ENCODE data around the gene TMEM229A.
A peak's percentile ranks its signal among the peaks of the same experiment; 100 is the strongest.
"Not testable (repeated sequence)": the region's sequence is repeated elsewhere in the genome, so short reads cannot be mapped to it uniquely, and the experiment has no call there.

TMEM229A gene

GRCh38 chr7:124032369-124033094 is at the start of gene TMEM229A:
TSS of gene TMEM229A (minus strand) at chr7:124033067. CDS start at chr7:124033003, 64 bp downstream.
- no peak within 1 kb of the TSS for H2AFZ ChIP-seq (ENCODE audit: low read length, unreplicated experiment)
- no peak within 1 kb of the TSS for H3K27ac ChIP-seq (ENCODE audit: low read depth, low read length)
- H3K4me3 ChIP-seq (ENCODE audit: low read depth, low read length) = peak within 1 kb of the TSS; percentile 57
- H3K36me3 ChIP-seq (ENCODE audit: insufficient read depth, low read length) = no peaks in the 10 kb centered on the region
- peaks cover 69% of the 10 kb centered on the region for H3K27me3 ChIP-seq (ENCODE audit: insufficient read depth, low read length)
- H3K79me2 ChIP-seq (ENCODE audit: control insufficient read depth, insufficient read depth, low read length, unreplicated experiment) = no peaks in the 10 kb centered on the region
- H3K4me1 ChIP-seq (ENCODE audit: control insufficient read depth, insufficient read depth, low read length, unreplicated experiment) = no peaks in the 10 kb centered on the region

- not testable (repeated sequence) for H3K4me3 ChIP-seq (ENCODE audit: low read depth, low read length); H3K27ac ChIP-seq (ENCODE audit: low read depth, low read length); H3K79me2 ChIP-seq (ENCODE audit: control insufficient read depth, insufficient read depth, low read length, unreplicated experiment); H2AFZ ChIP-seq (ENCODE audit: low read length, unreplicated experiment); H3K27me3 ChIP-seq (ENCODE audit: insufficient read depth, low read length); H3K4me1 ChIP-seq (ENCODE audit: control insufficient read depth, insufficient read depth, low read length, unreplicated experiment); H3K36me3 ChIP-seq (ENCODE audit: insufficient read depth, low read length)
Observed at GRCh38 chr7:124082234-124082633, 49.4 kb upstream of the TMEM229A start.

GRCh38 chr7:124077546-124077945 is 44.7 kb upstream of the TMEM229A start:
- H3K27ac ChIP-seq (ENCODE audit: low read depth, low read length) = no peak overlapping the region
- H3K4me3 ChIP-seq (ENCODE audit: low read depth, low read length) = no peak overlapping the region
- H3K4me1 ChIP-seq (ENCODE audit: control insufficient read depth, insufficient read depth, low read length, unreplicated experiment) = no peaks in the 10 kb centered on the region
- no peaks in the 10 kb centered on the region for H3K27me3 ChIP-seq (ENCODE audit: insufficient read depth, low read length)
- no peak overlapping the region for H2AFZ ChIP-seq (ENCODE audit: low read length, unreplicated experiment)
- no peaks in the 10 kb centered on the region for H3K36me3 ChIP-seq (ENCODE audit: insufficient read depth, low read length)
- no peaks in the 10 kb centered on the region for H3K79me2 ChIP-seq (ENCODE audit: control insufficient read depth, insufficient read depth, low read length, unreplicated experiment)

- Histone ChIP-seq H3K27me3 (ENCODE audit: insufficient read depth, low read length) (no peaks in the 10 kb centered on the region), H3K27ac (ENCODE audit: low read depth, low read length) (no peak overlapping the region), H3K4me3 (ENCODE audit: low read depth, low read length) (no peak overlapping the region), H3K79me2 (ENCODE audit: control insufficient read depth, insufficient read depth, low read length, unreplicated experiment) (no peaks in the 10 kb centered on the region), H3K4me1 (ENCODE audit: control insufficient read depth, insufficient read depth, low read length, unreplicated experiment) (no peaks in the 10 kb centered on the region), H3K36me3 (ENCODE audit: insufficient read depth, low read length) (no peaks in the 10 kb centered on the region), H2AFZ (ENCODE audit: low read length, unreplicated experiment) (no peak overlapping the region)
Observed at GRCh38 chr7:124076841-124077240, 44.0 kb upstream of the TMEM229A start.

- Histone ChIP-seq H3K36me3 (ENCODE audit: insufficient read depth, low read length) (no peaks in the 10 kb centered on the region), H3K4me1 (ENCODE audit: control insufficient read depth, insufficient read depth, low read length, unreplicated experiment) (no peaks in the 10 kb centered on the region), H3K4me3 (ENCODE audit: low read depth, low read length) (no peak overlapping the region), H3K27me3 (ENCODE audit: insufficient read depth, low read length) (no peaks in the 10 kb centered on the region; the same call in 1 of the 2 replicates), H2AFZ (ENCODE audit: low read length, unreplicated experiment) (no peak overlapping the region), H3K79me2 (ENCODE audit: control insufficient read depth, insufficient read depth, low read length, unreplicated experiment) (no peaks in the 10 kb centered on the region), H3K27ac (ENCODE audit: low read depth, low read length) (no peak overlapping the region)
Observed at GRCh38 chr7:124074007-124074406, 41.1 kb upstream of the TMEM229A start.

GRCh38 chr7:124073310-124073645 is 40.4 kb upstream of the TMEM229A start:
- no peak overlapping the region for H3K4me3 ChIP-seq (ENCODE audit: low read depth, low read length)
- no peak overlapping the region for H2AFZ ChIP-seq (ENCODE audit: low read length, unreplicated experiment)
- H3K4me1 ChIP-seq (ENCODE audit: control insufficient read depth, insufficient read depth, low read length, unreplicated experiment) = no peaks in the 10 kb centered on the region
- H3K27ac ChIP-seq (ENCODE audit: low read depth, low read length) = no peak overlapping the region
- H3K79me2 ChIP-seq (ENCODE audit: control insufficient read depth, insufficient read depth, low read length, unreplicated experiment) = no peaks in the 10 kb centered on the region
- no peaks in the 10 kb centered on the region for H3K36me3 ChIP-seq (ENCODE audit: insufficient read depth, low read length)
- no peaks in the 10 kb centered on the region; the same call in 1 of the 2 replicates for H3K27me3 ChIP-seq (ENCODE audit: insufficient read depth, low read length)

- H3K27me3 ChIP-seq (ENCODE audit: insufficient read depth, low read length) = no peaks in the 10 kb centered on the region; the same call in 1 of the 2 replicates
- H2AFZ ChIP-seq (ENCODE audit: low read length, unreplicated experiment) = no peak overlapping the region
- no peak overlapping the region for H3K4me3 ChIP-seq (ENCODE audit: low read depth, low read length)
- no peaks in the 10 kb centered on the region for H3K36me3 ChIP-seq (ENCODE audit: insufficient read depth, low read length)
- H3K27ac ChIP-seq (ENCODE audit: low read depth, low read length) = no peak overlapping the region
- no peaks in the 10 kb centered on the region for H3K4me1 ChIP-seq (ENCODE audit: control insufficient read depth, insufficient read depth, low read length, unreplicated experiment)
- H3K79me2 ChIP-seq (ENCODE audit: control insufficient read depth, insufficient read depth, low read length, unreplicated experiment) = no peaks in the 10 kb centered on the region
Observed at GRCh38 chr7:124072603-124073309, 39.9 kb upstream of the TMEM229A start.

GRCh38 chr7:124071843-124072242 is 39.0 kb upstream of the TMEM229A start:
- Histone ChIP-seq H3K27ac (ENCODE audit: low read depth, low read length) (no peak overlapping the region), H2AFZ (ENCODE audit: low read length, unreplicated experiment) (no peak overlapping the region), H3K4me3 (ENCODE audit: low read depth, low read length) (no peak overlapping the region), H3K36me3 (ENCODE audit: insufficient read depth, low read length) (no peaks in the 10 kb centered on the region), H3K27me3 (ENCODE audit: insufficient read depth, low read length) (no peaks in the 10 kb centered on the region; the same call in 1 of the 2 replicates), H3K79me2 (ENCODE audit: control insufficient read depth, insufficient read depth, low read length, unreplicated experiment) (no peaks in the 10 kb centered on the region), H3K4me1 (ENCODE audit: control insufficient read depth, insufficient read depth, low read length, unreplicated experiment) (no peaks in the 10 kb centered on the region)

GRCh38 chr7:124062171-124062570 is 29.3 kb upstream of the TMEM229A start:
- Histone ChIP-seq H3K4me1 (ENCODE audit: control insufficient read depth, insufficient read depth, low read length, unreplicated experiment) (no peaks in the 10 kb centered on the region), H3K4me3 (ENCODE audit: low read depth, low read length) (no peak overlapping the region), H2AFZ (ENCODE audit: low read length, unreplicated experiment) (no peak overlapping the region), H3K27me3 (ENCODE audit: insufficient read depth, low read length) (no peaks in the 10 kb centered on the region), H3K79me2 (ENCODE audit: control insufficient read depth, insufficient read depth, low read length, unreplicated experiment) (no peaks in the 10 kb centered on the region), H3K27ac (ENCODE audit: low read depth, low read length) (no peak overlapping the region), H3K36me3 (ENCODE audit: insufficient read depth, low read length) (no peaks in the 10 kb centered on the region)

- Histone ChIP-seq H3K4me1 (ENCODE audit: control insufficient read depth, insufficient read depth, low read length, unreplicated experiment) (no peaks in the 10 kb centered on the region), H2AFZ (ENCODE audit: low read length, unreplicated experiment) (no peak overlapping the region), H3K27me3 (ENCODE audit: insufficient read depth, low read length) (no peaks in the 10 kb centered on the region), H3K36me3 (ENCODE audit: insufficient read depth, low read length) (no peaks in the 10 kb centered on the region), H3K4me3 (ENCODE audit: low read depth, low read length) (no peak overlapping the region), H3K79me2 (ENCODE audit: control insufficient read depth, insufficient read depth, low read length, unreplicated experiment) (no peaks in the 10 kb centered on the region), H3K27ac (ENCODE audit: low read depth, low read length) (no peak overlapping the region)
Observed at GRCh38 chr7:124060528-124060927, 27.7 kb upstream of the TMEM229A start.

- H3K27ac ChIP-seq (ENCODE audit: low read depth, low read length) = no peak overlapping the region
- H2AFZ ChIP-seq (ENCODE audit: low read length, unreplicated experiment) = no peak overlapping the region
- H3K36me3 ChIP-seq (ENCODE audit: insufficient read depth, low read length) = no peaks in the 10 kb centered on the region
Observed at GRCh38 chr7:124059375-124059774, 26.5 kb upstream of the TMEM229A start.

More at GRCh38 chr7:124059375-124059774, 26.5 kb upstream of the TMEM229A start:
- H3K27me3 ChIP-seq (ENCODE audit: insufficient read depth, low read length) = no peaks in the 10 kb centered on the region
- H3K79me2 ChIP-seq (ENCODE audit: control insufficient read depth, insufficient read depth, low read length, unreplicated experiment) = no peaks in the 10 kb centered on the region
- no peaks in the 10 kb centered on the region for H3K4me1 ChIP-seq (ENCODE audit: control insufficient read depth, insufficient read depth, low read length, unreplicated experiment)
- H3K4me3 ChIP-seq (ENCODE audit: low read depth, low read length) = no peak overlapping the region
